Activated T-helper 1 cell treated with anti-CD3 and anti-CD28 coated beads, Interleukin-12 subunit alpha, Interleukin-12 subunit beta, Interleukin-2, Interleukin-4 antibody, amounts not matched to agents 30 ng/mL and 10 ng/mL and 1 ng/mL, durations not matched to agents 14 hours and 24 hours and 36 hours (primary cell): ENCODE results near the gene CAV2. TPM values are rescaled to one million over a fixed set of nuclear protein-coding genes. Genes with fewer than 3 reads are reported as not detected.
"Not testable (repeated sequence)": the region's sequence is repeated elsewhere in the genome, so short reads cannot be mapped to it uniquely, and the experiment has no call there.

Experiments used
- DNase-seq: peaks from one replicate; pipeline ENCODE4 v3.0.0; 2021; ENCODE audit warnings: low spot score
- H3K27ac Mint-ChIP-seq: one replicate; pipeline ENCODE4 v1.8.0; 2021; ENCODE audit warnings: mild to moderate bottlenecking, mixed read lengths
- H3K27me3 Mint-ChIP-seq: one replicate; pipeline ENCODE4 v1.8.0; 2022; ENCODE audit warnings: mild to moderate bottlenecking, moderate library complexity, mixed read lengths; ENCODE audit not compliant: insufficient read depth
- H3K36me3 Mint-ChIP-seq: one replicate; pipeline ENCODE4 v1.8.0; 2021; ENCODE audit warnings: low read depth, mixed read lengths
- H3K4me1 Mint-ChIP-seq: one replicate; pipeline ENCODE4 v1.8.0; 2021; ENCODE audit warnings: low read depth, mixed read lengths
- H3K4me3 Mint-ChIP-seq: one replicate; pipeline ENCODE4 v1.8.0; 2021; ENCODE audit warnings: mild to moderate bottlenecking, moderate library complexity, mixed read lengths
- H3K9me3 Mint-ChIP-seq: one replicate; pipeline ENCODE4 v1.8.0; 2021; ENCODE audit warnings: mixed read lengths
- intact Hi-C: fragments of 100-400 bp; cut with micrococcal nuclease; formaldehyde crosslinking; loops from one replicate; pipeline ENCODE4 v1.15.1; 2024
- total RNA-seq: library from RNA; stranded (reverse); gene quantifications from 2 replicates; pipeline ENCODE4 v1.2.3, GENCODE V29; 2022

Gene CAV2
- total RNA-seq, 1 donor from 2014 or later: not detected

- intact Hi-C loops: no loop called here
- no peak overlapping the region for H3K4me3 Mint-ChIP-seq
- DNase-seq: no peak
- no peaks in the 10 kb centered on the region for H3K36me3 Mint-ChIP-seq
- peaks cover 5% of the 10 kb centered on the region for H3K27me3 Mint-ChIP-seq
- H3K27ac Mint-ChIP-seq: no peak overlapping the region
- H3K4me1 Mint-ChIP-seq: no peaks in the 10 kb centered on the region
- no peaks in the 10 kb centered on the region for H3K9me3 Mint-ChIP-seq
These were observed 16.1 kb upstream of the CAV2 start for GRCh38 chr7:116483271-116483942.

- intact Hi-C loops, DNase-seq, H3K9me3 Mint-ChIP-seq, H3K27ac Mint-ChIP-seq, H3K27me3 Mint-ChIP-seq, H3K4me3 Mint-ChIP-seq, H3K4me1 Mint-ChIP-seq, H3K36me3 Mint-ChIP-seq: not testable (repeated sequence)
These were observed 15.1 kb upstream of the CAV2 start for GRCh38 chr7:116484389-116484788.

- no peak for DNase-seq
- Mint-ChIP-seq H3K36me3 (no peaks in the 10 kb centered on the region), H3K27me3 (peaks cover 21% of the 10 kb centered on the region), H3K4me3 (no peak overlapping the region), H3K9me3 (no peaks in the 10 kb centered on the region), H3K27ac (no peak overlapping the region), H3K4me1 (no peaks in the 10 kb centered on the region)
- intact Hi-C loops: no loop called here
These were observed 11.5 kb upstream of the CAV2 start for GRCh38 chr7:116487907-116488521.

GRCh38 chr7:116490351-116490750 lies 9.2 kb upstream of the CAV2 start:
- H3K27ac Mint-ChIP-seq: no peak overlapping the region
- H3K4me3 Mint-ChIP-seq: no peak overlapping the region
- no peaks in the 10 kb centered on the region for H3K36me3 Mint-ChIP-seq
- H3K4me1 Mint-ChIP-seq: no peaks in the 10 kb centered on the region
- intact Hi-C loops: loop anchor here (5.0 kb wide), 1 partner anchor 37 kb away; the partner anchor contains the start of gene CAV1
- peaks cover 23% of the 10 kb centered on the region for H3K27me3 Mint-ChIP-seq
- DNase-seq: no peak
- no peaks in the 10 kb centered on the region for H3K9me3 Mint-ChIP-seq

GRCh38 chr7:116491887-116492653 lies 7.5 kb upstream of the CAV2 start:
- H3K27ac Mint-ChIP-seq: no peak overlapping the region
- no peaks in the 10 kb centered on the region for H3K36me3 Mint-ChIP-seq
- intact Hi-C loops: loop anchor here (5.0 kb wide), 1 partner anchor 35 kb away; the partner anchor contains the start of gene CAV1
- H3K9me3 Mint-ChIP-seq: no peaks in the 10 kb centered on the region
- no peaks in the 10 kb centered on the region for H3K4me1 Mint-ChIP-seq
- no peak for DNase-seq
- peaks cover 28% of the 10 kb centered on the region for H3K27me3 Mint-ChIP-seq
- no peak overlapping the region for H3K4me3 Mint-ChIP-seq

GRCh38 chr7:116492654-116493109 lies 6.9 kb upstream of the CAV2 start:
- peaks cover 33% of the 10 kb centered on the region for H3K27me3 Mint-ChIP-seq
- no peaks in the 10 kb centered on the region for H3K36me3 Mint-ChIP-seq
- no peak overlapping the region for H3K27ac Mint-ChIP-seq
- H3K9me3 Mint-ChIP-seq: no peaks in the 10 kb centered on the region
- H3K4me1 Mint-ChIP-seq: no peaks in the 10 kb centered on the region
- DNase-seq: no peak
- H3K4me3 Mint-ChIP-seq: no peak overlapping the region
- intact Hi-C loops: loop anchor here (5.0 kb wide), 1 partner anchor 35 kb away; the partner anchor contains the start of gene CAV1

- Mint-ChIP-seq H3K9me3 (no peaks in the 10 kb centered on the region), H3K4me1 (no peaks in the 10 kb centered on the region), H3K36me3 (no peaks in the 10 kb centered on the region), H3K27ac (no peak overlapping the region), H3K27me3 (peaks cover 36% of the 10 kb centered on the region), H3K4me3 (no peak overlapping the region)
- DNase-seq: no peak
- intact Hi-C loops: loop anchor here (5.0 kb wide), 1 partner anchor 34 kb away; the partner anchor contains the start of gene CAV1
These were observed 6.1 kb upstream of the CAV2 start for GRCh38 chr7:116493449-116493848.

- H3K9me3 Mint-ChIP-seq: no peaks in the 10 kb centered on the region
- no peak overlapping the region for H3K27ac Mint-ChIP-seq
- DNase-seq: no peak
- no peak overlapping the region for H3K4me3 Mint-ChIP-seq
- peaks cover 41% of the 10 kb centered on the region for H3K27me3 Mint-ChIP-seq
- H3K36me3 Mint-ChIP-seq: no peaks in the 10 kb centered on the region
- intact Hi-C loops: loop anchor here (5.0 kb wide), 1 partner anchor 33 kb away; the partner anchor contains the start of gene CAV1
- no peaks in the 10 kb centered on the region for H3K4me1 Mint-ChIP-seq
These were observed 5.1 kb upstream of the CAV2 start for GRCh38 chr7:116494472-116494871.

GRCh38 chr7:116495736-116496135 lies 3.8 kb upstream of the CAV2 start:
- H3K36me3 Mint-ChIP-seq: no peaks in the 10 kb centered on the region

GRCh38 chr7:116496653-116497052 lies 2.9 kb upstream of the CAV2 start:
- H3K27ac Mint-ChIP-seq: no peak overlapping the region
- H3K27me3 Mint-ChIP-seq: peaks cover 45% of the 10 kb centered on the region
- H3K4me3 Mint-ChIP-seq: no peak overlapping the region
- H3K36me3 Mint-ChIP-seq: no peaks in the 10 kb centered on the region
- intact Hi-C loops: no loop called here
- DNase-seq: no peak
- H3K4me1 Mint-ChIP-seq: peaks cover 10% of the 10 kb centered on the region
- no peaks in the 10 kb centered on the region for H3K9me3 Mint-ChIP-seq

More at GRCh38 chr7:116495736-116496135, 3.8 kb upstream of the CAV2 start:
- no peaks in the 10 kb centered on the region for H3K9me3 Mint-ChIP-seq
- peaks cover 41% of the 10 kb centered on the region for H3K27me3 Mint-ChIP-seq
- H3K4me1 Mint-ChIP-seq: peaks cover 8% of the 10 kb centered on the region
- intact Hi-C loops: no loop called here
- no peak for DNase-seq
- H3K27ac Mint-ChIP-seq: no peak overlapping the region
- no peak overlapping the region for H3K4me3 Mint-ChIP-seq

- Mint-ChIP-seq H3K4me3 (no peak overlapping the region), H3K9me3 (no peaks in the 10 kb centered on the region), H3K36me3 (no peaks in the 10 kb centered on the region), H3K27ac (no peak overlapping the region), H3K27me3 (peaks cover 46% of the 10 kb centered on the region), H3K4me1 (peaks cover 10% of the 10 kb centered on the region)
- DNase-seq: no peak
- intact Hi-C loops: no loop called here
These were observed 1.8 kb upstream of the CAV2 start for GRCh38 chr7:116497708-116498107.

GRCh38 chr7:116500078-116500853 lies 728 bp downstream of the CAV2 start:
- H3K27ac Mint-ChIP-seq: peak overlapping the region; percentile 24
- H3K4me3 Mint-ChIP-seq: peak overlapping the region; percentile 19
- H3K27me3 Mint-ChIP-seq: peaks cover 52% of the 10 kb centered on the region

More at GRCh38 chr7:116500078-116500853, 728 bp downstream of the CAV2 start:
- no peak for DNase-seq
- peaks cover 10% of the 10 kb centered on the region for H3K4me1 Mint-ChIP-seq
- no peaks in the 10 kb centered on the region for H3K9me3 Mint-ChIP-seq
- no peaks in the 10 kb centered on the region for H3K36me3 Mint-ChIP-seq
- intact Hi-C loops: loop anchor here (1.0 kb wide), 1 partner anchor 26 kb away; no protein-coding TSS in a partner anchor
